Measurements from ENCODE around the gene TMCC2.

The TMCC2 gene

GRCh38 chr1:205298191-205298994, 70.6 kb downstream of the TMCC2 start:
- DNase-seq (ENCODE audit: low read depth in 1 of 2, low spot score in 1 of 2) = no peak

DNA sequence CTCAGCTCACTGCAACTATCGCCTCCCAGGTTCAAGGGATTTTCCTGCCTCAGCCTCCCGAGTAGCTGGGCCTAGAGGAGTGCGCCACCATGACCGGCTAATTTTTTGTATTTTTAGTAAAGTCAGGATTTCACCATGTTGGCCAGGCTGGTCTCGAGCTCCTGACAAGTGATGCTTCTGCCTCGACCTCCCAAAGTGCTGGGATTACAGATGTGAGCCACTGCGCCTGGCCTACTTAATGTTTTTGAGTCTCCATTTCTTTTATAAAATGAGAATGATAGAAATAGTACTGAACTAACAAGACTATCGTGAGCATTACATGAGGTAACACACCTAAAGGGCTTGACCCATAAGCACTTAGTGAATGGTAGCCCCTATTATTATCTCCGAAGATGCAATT, 72.4 kb downstream of the TMCC2 start:
- no peak for DNase-seq (ENCODE audit: low read depth in 1 of 2, low spot score in 1 of 2)

GRCh38 chr1:205301205-205301821, 73.6 kb downstream of the TMCC2 start:
- DNase-seq (ENCODE audit: low read depth in 1 of 2, low spot score in 1 of 2) = no peak

- DNase-seq (ENCODE audit: low read depth in 1 of 2, low spot score in 1 of 2) = no peak
These were observed 74.3 kb downstream of the TMCC2 start for GRCh38 chr1:205301842-205302588.

- no peak for DNase-seq (ENCODE audit: low read depth in 1 of 2, low spot score in 1 of 2)
These were observed 75.6 kb downstream of the TMCC2 start for GRCh38 chr1:205303247-205303888.

DNA sequence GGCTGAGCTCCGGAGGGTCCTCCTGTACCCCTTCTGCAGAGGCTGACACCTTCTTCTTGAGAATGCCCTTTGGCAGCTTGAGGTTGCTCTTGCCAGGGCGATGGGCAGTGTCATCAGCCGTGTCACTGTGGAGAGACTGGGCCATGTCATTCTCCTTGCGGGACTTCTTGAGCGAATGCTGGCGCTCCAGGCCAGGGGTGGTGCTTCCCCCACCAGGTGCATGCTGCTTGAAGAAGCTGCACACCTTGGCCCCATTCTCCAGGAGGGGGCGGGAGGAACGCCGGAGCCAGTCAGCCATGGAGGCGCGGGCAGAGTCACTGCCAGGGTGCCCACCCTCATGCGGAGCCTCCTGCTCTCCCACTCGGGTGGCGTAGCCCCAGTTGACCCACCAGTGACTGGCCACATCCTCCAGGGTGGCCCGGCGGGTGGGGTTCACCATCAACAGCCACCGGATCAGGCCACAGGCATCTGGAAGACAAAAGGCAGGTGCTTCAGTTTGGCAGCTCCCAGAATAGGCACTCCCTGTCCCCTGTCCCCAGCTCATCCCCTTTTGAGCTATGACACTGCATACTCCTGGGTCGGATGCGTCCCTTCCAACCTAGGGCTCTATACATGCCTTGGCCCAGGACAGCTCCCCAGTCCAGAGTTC, 76.4 kb downstream of the TMCC2 start:
- DNase-seq (ENCODE audit: low read depth in 1 of 2, low spot score in 1 of 2) = no peak

DNA sequence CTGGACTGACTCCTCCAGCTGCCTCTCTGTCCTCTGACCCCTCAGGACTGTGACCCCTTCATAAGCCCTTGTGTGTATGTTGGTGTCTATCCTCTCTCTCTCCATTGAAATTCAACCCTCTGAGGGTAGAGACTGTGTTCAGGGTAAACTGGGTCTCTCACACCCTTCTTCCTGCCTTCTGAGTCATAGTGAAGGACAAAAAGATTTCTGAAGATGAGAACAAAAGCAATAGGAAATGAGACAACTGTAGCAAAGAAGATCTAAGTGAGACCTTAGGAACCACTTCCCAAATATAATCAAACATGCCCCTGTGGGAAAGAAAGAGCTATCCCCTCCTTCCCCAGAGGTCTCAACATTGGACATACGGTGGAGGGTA, 76.9 kb downstream of the TMCC2 start:
- no peak for DNase-seq (ENCODE audit: low read depth in 1 of 2, low spot score in 1 of 2)

- DNase-seq (ENCODE audit: low read depth in 1 of 2, low spot score in 1 of 2) = no peak
These were observed 79.3 kb downstream of the TMCC2 start for GRCh38 chr1:205306929-205307566.

DNA sequence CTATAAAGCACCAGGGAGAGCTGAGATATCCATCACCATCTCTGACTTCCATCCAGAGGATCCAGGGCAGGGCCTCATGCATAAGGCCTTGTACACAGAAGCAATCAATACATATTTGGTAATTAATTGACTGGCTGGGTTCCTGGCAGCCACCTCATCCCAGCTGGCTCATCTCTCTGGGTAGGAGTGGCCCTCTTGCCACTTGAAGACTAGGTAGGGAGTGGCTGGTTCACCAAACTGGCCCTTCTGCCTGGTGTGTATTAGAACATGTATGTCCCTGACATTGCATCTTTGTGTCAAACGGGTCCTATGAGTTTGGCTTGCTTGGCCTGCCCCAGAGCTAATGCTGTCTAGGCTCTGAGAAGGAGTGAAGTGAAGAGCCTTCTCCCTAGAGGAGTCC, 82.0 kb downstream of the TMCC2 start:
- DNase-seq (ENCODE audit: low read depth in 1 of 2, low spot score in 1 of 2) = no peak

- no peak for DNase-seq (ENCODE audit: low read depth in 1 of 2, low spot score in 1 of 2)
These were observed 83.4 kb downstream of the TMCC2 start for GRCh38 chr1:205310976-205311704.

- no peak for DNase-seq (ENCODE audit: low read depth in 1 of 2, low spot score in 1 of 2)
These were observed 85.3 kb downstream of the TMCC2 start for GRCh38 chr1:205312866-205313562.

DNA sequence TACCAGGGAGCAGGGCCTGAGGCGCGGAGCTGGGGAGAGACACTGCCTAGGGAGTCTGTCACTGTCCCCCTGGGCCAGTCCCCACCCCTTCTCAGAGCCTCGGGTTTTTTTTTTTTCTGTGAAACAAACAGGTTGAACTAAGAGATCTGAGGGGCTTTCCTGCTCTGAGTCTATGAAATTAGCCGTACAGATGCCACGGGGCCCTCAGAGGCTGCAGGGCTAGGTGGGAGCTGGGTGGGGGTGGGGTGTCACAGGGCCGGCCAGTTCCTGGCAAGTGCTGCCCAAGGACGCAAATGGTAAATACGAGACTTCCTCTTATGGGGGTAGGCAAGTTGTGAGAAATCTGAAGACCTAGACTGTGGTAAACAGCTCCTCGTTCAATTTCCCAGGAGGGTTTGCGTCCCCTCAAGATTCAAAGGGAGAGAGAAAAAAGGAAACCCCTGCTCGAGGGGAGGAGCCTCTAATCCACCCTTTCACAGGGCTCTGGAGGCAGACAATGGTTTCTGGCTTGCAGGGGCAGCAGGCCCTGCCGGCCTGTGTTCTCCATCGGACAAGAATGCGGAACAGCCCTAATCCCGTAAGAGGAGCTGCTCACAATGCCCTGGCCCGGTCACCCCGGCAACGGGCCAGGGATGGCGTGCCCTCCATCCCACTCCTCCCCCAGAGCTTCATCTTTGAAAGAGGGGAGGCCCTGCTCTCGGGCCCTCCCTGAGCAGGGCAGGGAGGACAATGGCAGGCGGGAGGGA, 86.0 kb downstream of the TMCC2 start:
- DNase-seq (ENCODE audit: low read depth in 1 of 2, low spot score in 1 of 2) = no peak

- no peak for DNase-seq (ENCODE audit: low read depth in 1 of 2, low spot score in 1 of 2)
These were observed 87.4 kb downstream of the TMCC2 start for GRCh38 chr1:205315008-205315618.

GRCh38 chr1:205316161-205316566, 88.4 kb downstream of the TMCC2 start:
- DNase-seq (ENCODE audit: low read depth in 1 of 2, low spot score in 1 of 2) = no peak

DNA sequence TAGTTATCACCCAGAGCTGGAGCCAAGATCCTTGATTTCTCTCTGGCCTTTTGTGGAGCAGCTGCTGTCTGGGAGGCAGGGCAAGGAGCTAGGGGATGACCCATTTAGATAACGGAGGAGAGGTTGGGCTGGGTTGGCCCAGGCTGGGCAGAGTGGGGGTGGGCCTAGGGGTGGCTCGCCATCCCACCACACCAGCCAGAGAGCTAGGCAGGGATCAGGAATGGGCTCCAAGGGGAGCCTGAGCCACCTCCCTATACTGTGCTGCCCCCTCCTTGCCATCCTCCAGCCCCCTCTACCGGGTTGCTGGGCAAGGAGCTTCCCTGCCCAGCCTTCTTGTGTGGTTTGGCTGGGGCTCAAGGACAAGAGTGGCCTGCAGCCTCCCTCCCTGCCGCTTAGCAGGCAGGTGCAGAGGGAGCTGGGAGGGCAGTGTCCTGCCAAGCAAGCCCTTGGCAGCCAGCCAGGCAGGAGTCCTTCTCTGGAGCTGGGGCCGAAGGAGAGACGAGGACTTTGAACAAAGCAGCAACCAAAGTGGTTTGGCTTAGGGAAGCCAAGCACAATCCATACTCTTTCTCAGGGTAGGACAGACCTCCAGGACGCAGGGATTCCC, 89.7 kb downstream of the TMCC2 start:
- DNase-seq (ENCODE audit: low read depth in 1 of 2, low spot score in 1 of 2) = no peak

GRCh38 chr1:205318231-205318991, 90.7 kb downstream of the TMCC2 start:
- DNase-seq (ENCODE audit: low read depth in 1 of 2, low spot score in 1 of 2) = no peak

Measured in activated CD4-positive, alpha-beta T cell treated with anti-CD3 and anti-CD28 coated beads, Interleukin-2, amount 50 U/mL, for 24 hours (primary cell).